ENCODE data around the gene PPP1R7.

- no peak for TF ChIP-seq CTCF (IDR thresholded peaks at IDR 0.05)
- no peak for TF ChIP-seq EZH2 (IDR thresholded peaks at IDR 0.05)
Measured at GRCh38 chr2:241159116-241159515, 8.8 kb downstream of the PPP1R7 start.

Data from neural progenitor cell (in vitro differentiated cells).